IPS DF 4.7 (cell line): ENCODE results near the gene CELF4.

Experiments
- DNase-seq: peaks from one replicate; pipeline ENCODE4 v3.0.0-alpha.2; 2013; ENCODE audit warnings: low spot score; ENCODE audit errors: extremely low read depth

The CELF4 gene

GRCh38 chr18:37261988-37262387, 303.6 kb downstream of the CELF4 start:
- DNase-seq = no peak

GRCh38 chr18:37261246-37261840, 304.3 kb downstream of the CELF4 start:
- DNase-seq = no peak

GRCh38 chr18:37260367-37261093, 305.1 kb downstream of the CELF4 start:
- no peak for DNase-seq

GRCh38 chr18:37259711-37260110, 305.9 kb downstream of the CELF4 start:
- DNase-seq = no peak

- no peak for DNase-seq
Measured at GRCh38 chr18:37258819-37259218, 306.8 kb downstream of the CELF4 start.

- DNase-seq = no peak
Measured at GRCh38 chr18:37258131-37258530, 307.5 kb downstream of the CELF4 start.

GRCh38 chr18:37254973-37255372, 310.6 kb downstream of the CELF4 start:
- no peak for DNase-seq

GRCh38 chr18:37254236-37254754, 311.3 kb downstream of the CELF4 start:
- DNase-seq = no peak

GRCh38 chr18:37253394-37254235, 312.0 kb downstream of the CELF4 start:
- DNase-seq = no peak

- DNase-seq = no peak
Measured at GRCh38 chr18:37252854-37253393, 312.7 kb downstream of the CELF4 start.

- no peak for DNase-seq
Measured at GRCh38 chr18:37252342-37252741, 313.3 kb downstream of the CELF4 start.

- DNase-seq = no peak
Measured at GRCh38 chr18:37251679-37252078, 313.9 kb downstream of the CELF4 start.

GRCh38 chr18:37249895-37250618, 315.5 kb downstream of the CELF4 start:
- DNase-seq = no peak

GRCh38 chr18:37249171-37249886, 316.3 kb downstream of the CELF4 start:
- no peak for DNase-seq

- no peak for DNase-seq
Measured at GRCh38 chr18:37248281-37248680, 317.3 kb downstream of the CELF4 start.

- no peak for DNase-seq
Measured at GRCh38 chr18:37247497-37248161, 318.0 kb downstream of the CELF4 start.

- no peak for DNase-seq
Measured at GRCh38 chr18:37246779-37247340, 318.7 kb downstream of the CELF4 start.

GRCh38 chr18:37244618-37245017, 321.0 kb downstream of the CELF4 start:
- no peak for DNase-seq

- DNase-seq = no peak
Measured at GRCh38 chr18:37243741-37244140, 321.9 kb downstream of the CELF4 start.
